GM21825 (cell line): ENCODE results near the gene TAS2R41.

ENCODE experiments used
- ATAC-seq: cut with Tn5 transposase; IDR thresholded peaks from one replicate; pipeline ENCODE4 v1.9.1; 2021; ENCODE audit warnings: mild to moderate bottlenecking, moderate library complexity; ENCODE audit not compliant: unreplicated experiment

Gene TAS2R41

DNA sequence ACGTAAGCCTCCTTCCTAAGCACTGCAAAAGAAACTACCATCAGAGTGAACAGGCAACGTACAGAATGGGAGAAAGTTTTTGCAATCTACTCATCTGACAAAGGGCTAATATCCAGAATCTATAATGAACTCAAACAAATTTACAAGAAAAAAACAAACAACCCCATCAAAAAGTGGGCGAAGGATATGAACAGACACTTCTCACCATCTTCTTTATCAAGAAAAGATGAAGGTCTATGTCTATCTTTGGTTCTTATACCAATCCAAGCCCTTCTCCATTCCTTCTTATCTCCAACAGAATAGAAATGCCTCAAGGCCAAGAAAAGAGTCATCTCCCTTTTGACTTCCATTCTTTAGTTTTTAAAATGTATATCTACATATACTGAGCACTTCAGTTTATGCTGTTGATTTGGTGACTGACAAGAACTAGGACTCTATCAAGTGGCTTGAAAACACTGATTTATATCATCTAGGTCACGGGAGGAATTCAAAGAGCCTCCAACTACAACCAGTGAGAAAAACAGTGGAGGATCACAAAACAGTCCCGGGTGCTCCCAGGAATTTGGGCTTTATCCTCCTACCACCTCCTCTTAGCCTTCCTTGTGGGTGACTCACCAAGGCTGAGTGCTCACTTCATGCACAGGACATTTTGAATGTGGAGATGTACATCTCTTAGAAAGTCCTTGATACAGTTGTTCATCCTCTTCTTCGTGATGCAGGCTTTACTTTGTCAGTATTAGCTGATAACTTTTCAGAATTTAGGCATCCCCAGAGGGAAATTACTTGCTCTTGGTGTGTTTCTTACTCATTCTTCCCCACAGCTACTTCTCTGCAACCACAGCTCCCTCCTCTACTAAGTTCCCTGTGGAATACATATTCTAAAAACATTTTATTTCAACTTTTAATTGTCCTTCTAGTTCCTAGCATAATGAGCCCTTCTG is 15.4 kb downstream of the TAS2R41 start:
- no peak for ATAC-seq

DNA sequence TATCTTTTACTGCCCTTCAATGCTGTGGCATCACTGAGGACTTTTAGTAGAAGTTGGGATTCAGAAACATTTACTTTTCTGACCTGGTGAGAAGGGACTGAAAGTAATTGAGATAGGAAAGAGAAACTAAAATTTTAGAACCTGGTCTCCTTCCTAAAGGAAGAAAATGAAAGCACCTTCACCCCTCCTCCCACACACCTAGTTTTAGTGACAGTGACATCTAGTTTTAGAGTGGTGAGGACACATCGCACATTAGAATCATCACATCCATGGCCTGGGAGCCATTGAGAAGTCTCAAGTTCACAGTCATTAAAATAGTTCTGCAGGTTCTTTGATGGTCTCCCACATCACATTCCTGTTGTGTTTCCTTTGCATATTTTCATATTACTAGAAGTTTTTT is 16.1 kb downstream of the TAS2R41 start:
- no peak for ATAC-seq

DNA sequence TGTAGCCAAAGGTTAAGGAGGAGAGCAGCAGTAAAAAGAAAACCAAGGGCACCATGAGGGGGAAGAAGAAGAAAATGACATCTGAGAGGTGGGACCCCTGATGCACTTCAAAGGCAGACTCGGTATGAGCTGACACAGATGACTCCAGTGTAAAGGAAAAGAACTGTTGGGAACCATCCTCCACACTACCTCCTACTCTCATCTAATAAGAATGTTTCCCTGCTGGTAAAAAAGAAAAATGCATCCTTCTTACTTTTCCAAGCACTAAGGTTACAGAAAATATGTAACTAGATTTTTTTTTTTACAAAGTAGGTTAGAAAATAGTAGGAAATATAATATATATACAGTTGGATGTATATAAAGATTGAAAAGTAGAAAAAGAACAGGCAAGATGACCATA is 16.9 kb downstream of the TAS2R41 start:
- no peak for ATAC-seq

DNA sequence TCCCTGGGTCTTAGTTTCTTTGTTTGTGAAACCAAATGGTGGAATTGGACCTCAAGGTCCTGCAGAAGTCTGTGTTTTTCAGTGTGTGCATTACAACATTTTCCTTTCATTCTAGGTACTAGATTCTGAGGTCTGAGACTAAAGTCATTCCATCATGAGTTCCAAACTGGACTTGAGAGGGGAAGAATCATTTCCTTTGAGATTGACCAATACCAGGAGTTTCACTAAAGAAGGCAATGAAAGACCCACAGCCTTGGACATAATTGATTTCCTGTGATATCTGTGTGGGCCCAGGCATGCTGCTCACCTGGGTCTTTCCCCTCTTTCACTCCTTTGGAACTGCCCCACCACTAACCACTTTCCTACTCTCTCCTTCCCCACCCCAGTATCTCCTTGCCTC is 18.2 kb downstream of the TAS2R41 start:
- ATAC-seq: no peak

DNA sequence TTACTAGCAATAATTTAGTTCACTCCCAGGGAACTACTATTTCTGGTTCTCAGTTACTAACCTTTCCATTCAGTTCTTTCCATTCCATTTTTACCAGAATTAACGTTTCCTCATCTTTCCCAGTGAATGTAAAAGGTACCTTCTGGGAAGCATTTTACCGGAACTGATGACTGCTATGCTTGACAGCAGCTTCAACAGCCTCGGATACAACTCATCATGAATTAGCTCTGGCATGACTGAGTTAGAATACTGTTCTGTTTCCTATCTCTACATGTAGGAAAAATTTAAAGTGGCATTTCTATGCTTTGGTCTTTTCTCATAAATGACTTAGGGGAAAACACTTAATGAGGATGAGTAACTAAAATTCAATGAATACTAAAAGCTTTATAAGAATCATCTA is 18.6 kb downstream of the TAS2R41 start:
- no peak for ATAC-seq

DNA sequence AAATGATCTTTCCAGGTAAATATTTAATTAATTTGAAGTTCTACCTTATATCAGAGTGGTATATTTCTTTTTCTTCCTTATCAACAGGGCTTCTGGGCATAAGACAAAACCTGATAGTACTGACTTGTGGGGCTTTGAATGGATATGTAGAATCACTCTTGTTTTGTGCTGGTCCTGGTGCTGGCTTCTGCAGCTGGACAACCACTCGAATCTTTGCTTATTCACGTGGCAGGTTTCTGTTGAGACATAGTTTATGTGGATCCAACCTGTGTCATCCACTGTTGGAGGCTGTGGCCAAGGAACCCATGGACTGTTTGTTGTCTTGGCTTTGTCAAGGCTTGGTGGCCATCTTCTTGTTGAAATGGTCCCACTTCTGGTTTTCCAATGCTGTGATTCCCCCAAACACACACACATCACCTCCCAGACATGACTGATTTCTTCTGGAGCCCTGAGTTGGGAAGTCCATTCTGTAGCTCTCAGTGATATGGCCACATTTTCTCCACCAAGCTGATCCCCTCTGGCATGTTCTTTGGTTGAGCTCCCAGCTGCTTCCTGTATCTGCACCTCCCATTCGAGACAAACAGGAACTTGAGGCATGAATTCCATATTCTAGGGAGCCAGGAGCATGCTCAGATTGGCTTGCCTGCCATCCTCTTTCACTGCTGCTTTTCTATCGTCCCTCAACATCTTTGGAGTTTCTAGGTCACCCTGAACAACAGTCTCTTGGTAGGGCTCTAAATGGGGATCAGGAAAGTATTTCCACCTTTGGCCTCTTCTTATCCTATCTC is 19.5 kb downstream of the TAS2R41 start:
- ATAC-seq: no peak

DNA sequence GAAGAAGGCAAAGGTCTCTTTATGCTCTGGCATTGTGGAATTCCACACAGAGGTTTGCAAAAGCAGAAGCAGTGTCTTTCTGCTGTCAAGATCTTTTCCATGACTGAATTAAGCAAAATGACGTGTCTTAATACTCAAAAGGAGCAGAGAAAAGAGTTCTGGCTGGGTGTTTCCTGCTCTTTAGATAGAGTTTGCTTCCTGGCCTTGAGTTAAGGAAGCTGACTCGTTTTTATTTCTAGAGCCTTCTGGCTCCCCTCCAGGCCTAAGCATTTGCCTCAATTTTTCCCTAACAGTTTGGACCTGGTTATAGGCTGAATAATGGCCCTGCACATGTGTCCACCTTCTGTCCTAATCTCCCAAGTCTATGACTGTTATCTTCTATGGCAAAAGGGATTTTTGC is 21.6 kb downstream of the TAS2R41 start:
- no peak for ATAC-seq

DNA sequence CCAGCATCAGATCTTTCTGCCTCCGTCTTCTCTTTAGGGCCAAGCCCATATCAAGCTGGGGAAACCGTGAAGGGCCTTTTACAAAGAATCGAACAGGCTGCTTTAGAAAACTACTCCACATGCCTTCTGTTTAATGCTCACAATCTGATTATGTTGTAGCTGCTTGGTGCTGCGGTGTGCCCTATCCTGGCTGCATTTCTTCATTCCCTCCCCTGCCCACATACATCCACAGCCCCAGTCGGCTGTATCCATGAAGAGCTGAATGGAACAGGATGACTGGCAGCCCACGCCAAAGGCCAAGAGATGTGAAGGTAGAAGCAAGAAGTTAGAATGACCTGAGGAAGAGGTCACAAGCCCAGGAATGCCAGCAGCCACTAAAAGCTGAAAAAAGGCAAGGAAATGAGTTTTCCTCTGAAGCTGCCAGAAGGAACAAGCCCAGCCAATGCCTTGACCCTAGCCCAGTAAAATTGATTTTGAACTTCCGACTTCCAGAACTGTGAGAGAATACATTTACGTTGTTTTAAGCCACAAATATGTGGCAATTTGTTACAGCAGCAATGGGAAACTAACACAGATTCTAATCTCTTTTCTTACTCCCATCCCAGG is 22.2 kb downstream of the TAS2R41 start:
- no peak for ATAC-seq

DNA sequence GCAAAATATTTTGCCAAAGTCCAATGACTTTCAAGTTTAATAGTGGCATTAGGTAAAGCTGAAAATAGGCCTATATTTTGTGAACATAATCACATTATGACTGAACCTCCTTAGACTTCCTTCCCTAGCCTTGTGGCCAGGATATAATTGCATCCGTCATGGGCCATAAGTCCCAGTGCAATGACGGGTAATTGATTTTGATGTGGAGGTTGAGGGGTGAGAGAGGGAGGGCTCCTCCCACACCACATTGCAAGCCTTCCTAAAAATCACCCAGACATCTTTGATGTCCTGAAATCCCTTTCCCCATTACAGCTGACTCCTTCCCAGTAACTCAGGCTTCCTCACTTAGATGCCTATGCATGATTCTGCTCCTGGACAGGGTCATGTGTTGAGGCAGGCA is 25.6 kb downstream of the TAS2R41 start:
- ATAC-seq: no peak

DNA sequence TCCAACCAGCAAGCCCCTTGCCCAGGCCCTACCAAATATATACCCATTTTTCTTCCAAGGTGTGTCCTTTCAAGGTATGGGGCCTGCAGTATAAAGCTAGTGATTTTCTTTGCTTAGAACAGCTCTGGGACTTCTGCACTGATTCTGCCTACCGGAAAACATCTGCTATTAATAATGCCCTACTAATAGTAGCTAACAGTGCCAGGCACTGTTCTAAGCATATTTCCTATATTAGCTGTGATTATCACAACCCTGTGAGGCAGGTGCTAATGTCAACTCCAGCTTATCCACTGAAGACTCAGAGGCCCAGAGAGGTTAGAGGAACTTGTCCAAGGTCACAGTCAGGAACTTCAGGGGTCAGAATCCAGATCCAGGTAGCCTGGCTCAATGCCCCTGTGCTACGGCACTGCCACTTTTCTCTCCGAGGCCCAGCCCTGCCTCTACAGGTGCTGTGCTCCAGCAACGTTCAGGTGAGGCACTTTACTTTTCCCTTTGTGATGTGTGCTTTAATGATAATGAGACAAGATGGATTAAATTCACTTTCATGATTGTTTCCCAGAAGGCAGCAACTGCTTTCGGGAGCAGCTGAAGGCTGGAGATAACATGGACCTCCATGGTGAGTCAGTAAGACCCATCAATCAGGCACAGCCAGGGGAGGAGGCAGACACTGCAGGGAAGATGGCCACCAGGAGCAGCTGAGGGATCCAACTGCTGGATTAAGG is 26.7 kb downstream of the TAS2R41 start:
- no peak for ATAC-seq

DNA sequence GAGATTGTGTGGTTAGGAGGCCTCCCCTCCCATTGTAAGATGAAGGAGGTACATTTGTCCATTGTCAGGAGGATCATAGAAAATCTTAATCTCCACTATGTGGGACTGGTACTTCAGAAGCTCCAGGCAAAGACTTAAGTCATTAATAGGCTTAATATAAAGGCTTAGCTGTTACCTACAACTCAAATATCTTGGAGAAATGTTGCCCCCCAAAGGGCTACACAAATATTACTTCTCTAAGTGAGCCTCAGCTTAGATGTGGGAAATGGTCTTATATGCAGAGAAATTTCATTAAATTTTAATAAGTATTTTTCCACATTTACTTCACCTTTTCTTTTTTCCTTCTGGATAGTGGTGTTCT is 27.2 kb downstream of the TAS2R41 start:
- no peak for ATAC-seq

DNA sequence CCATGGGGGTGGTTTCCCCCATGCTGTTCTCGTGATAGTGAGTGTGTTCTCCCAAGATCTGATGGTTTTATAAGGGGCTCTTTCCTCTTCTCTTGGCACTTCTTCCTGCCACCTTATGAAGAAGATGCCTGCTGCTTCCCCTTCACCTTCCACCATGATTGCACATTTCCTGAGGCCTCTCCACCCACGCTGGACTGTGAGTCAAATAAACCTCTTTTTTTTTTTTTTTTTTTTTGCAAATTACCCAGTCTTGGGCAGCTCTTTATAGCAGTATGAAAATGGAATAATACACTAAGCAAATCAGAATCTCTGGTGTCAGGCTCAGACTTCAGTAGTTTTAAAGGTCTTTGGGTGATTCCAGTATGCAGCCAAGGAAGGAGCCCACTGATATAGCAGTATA is 28.2 kb downstream of the TAS2R41 start:
- ATAC-seq: no peak

DNA sequence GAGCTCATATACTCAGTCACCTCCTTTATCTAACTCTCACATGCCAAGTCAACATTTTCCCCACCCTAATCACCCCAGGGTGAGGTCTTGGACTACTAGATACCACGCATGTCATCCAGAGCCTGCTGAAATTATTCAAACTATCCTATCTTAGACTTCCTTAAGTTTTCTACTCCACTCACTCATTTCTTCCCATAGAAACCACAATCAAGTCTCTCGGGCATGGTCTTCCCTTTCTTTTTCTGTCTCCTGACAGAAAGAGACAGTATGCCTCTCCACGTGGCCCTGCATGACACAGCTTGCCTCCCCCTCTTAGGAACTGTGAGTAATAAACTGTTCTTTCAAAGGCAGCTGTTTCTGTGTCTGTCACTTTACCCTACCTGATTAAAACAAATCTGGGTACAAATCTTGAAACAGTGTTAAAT is 29.4 kb downstream of the TAS2R41 start:
- no peak for ATAC-seq

DNA sequence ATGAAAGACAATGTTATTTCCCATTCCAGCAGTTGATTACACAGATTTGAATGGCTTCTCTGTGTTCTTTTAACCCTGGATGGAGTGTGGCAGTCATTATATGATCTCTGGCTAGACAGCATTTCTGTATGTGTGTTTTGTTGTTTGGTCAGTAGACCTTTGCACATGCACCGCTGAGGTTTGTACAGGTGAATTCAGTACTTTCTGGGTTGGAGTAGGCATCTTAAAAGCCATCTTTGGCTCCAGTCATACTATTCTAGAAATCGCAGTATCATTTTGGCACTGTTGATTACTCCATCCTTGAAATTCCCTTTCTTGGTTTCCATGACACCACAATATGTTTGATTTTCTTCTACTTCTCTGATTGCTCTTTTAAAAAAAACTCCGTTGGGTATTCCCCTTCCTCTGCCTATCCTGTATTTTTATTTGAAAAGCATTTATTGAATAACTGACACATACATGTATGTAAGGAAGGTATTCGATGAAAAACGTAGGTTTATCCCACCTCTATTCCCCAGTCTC is 29.9 kb downstream of the TAS2R41 start:
- no peak for ATAC-seq

DNA sequence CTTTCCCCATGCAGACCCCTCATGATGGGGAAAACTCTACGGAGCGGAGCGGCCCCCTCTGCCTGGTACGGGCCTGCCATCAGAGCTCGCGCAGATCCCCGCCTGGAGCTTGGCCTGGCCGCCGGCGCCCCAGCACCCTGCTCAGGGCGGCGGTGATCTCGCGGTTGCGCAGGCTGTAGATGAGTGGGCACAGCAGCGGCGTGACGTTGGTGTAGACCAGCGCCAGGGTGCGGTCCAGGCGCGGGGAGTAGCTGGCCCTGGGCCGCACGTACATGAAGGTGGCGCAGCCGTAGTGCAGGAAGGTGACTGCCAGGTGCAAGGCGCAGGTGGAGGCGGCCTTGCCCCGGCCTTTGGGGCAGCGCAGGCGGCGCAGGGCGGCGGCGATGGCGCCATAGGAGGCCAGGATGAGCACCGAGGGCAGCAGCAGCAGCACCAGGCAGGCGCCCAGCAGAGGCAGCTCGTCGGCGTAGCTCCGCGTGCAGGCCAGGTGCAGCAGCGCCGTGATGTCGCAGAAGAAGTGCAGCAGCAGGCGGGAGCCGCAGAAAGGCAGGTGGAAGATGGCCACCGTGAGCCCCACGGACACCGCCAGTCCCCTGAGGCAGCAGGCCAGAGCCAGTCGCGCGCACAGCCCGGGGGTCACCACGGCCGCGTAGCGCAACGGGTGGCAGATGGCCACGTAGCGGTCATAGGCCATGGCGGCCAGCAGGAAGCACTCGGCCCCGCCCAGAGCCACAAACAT is 33.4 kb downstream of the TAS2R41 start:
- ATAC-seq: no peak

DNA sequence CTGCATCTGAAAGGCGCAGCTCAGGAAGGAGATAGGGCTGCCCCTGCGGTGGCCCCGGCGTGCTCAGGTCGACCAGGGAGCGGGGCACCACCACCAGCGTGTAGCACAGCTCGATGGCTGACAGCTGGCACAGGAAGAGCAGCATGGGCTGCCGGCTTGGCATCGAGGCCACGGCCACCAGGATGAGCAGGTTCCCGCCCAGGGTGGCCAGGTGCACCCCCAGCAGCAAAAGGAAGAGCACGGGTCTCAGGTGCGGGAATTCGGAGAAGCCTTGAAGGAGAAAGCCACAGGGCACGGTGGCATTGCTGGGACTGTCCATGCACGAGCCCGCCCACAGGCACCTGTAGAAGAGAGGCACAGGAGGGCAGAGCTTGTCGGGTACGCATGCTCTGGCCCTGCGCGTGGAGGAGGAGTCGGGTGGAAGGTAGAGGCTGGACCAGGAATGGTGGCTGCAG is 33.9 kb downstream of the TAS2R41 start:
- ATAC-seq: no peak

DNA sequence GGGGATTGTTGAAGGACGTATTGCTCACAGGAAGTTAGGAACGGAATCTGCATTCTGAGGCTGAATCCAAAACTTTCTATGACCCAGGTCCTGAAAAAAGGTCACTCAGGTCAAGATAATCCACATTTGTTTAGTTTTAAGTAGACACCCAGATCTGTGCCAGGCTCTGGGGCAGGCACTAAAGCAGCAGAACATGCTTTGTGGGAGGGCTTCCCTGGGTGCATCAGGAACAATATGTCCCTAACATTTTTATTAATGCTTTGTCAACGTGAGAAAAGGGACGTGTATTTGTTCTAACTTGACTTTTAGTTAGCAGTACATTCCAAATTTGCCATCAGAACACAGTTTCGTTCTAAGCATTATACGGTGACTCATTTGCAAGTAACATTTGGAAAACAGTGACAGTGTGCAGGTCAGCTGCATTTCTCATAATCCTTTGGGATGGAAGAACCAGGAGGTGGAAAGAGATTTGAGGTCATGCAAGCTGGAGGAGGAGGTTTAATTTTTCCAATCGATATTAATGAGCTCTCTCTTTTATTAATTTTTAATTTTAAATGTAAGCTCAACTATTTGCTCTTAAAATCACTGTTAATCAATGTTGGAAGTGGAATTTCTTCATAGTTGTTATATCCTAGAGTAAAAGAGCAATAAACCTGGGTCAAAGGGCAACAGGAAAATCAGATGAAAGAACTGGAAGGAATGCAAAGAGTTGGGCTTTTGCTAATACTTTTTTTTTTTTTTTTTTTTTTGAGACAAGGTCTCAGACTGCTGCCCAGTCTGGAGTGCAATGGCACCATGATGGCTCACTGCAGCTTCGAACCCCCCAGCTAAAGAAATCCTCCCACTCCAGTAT is 35.0 kb downstream of the TAS2R41 start:
- ATAC-seq: no peak

DNA sequence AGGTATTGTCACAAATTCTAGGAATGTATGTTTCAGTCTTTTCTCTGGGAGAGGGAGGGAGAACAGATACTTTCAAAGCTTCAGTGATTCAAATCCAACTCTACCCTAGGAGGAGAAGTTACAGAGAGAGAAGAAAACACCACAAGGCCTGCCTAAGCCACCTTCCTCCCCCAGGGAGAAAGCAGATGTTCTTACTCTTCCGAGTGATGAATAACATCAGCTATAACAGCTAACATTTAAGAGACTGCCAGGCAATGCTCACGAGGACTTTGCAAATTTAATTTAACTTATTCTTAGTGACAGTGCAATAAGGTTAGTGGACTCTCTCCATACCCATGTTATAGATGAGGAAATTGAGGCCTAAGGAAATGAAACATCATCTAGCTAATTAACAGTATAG is 36.8 kb downstream of the TAS2R41 start:
- ATAC-seq: no peak
